AG09319 (cell line): ENCODE measurements around the gene CDAN1.
"Not testable (repeated sequence)": the region's sequence is repeated elsewhere in the genome, so short reads cannot be mapped to it uniquely, and the experiment has no call there.

ENCODE experiments used
- DNase-seq: peaks from one replicate; pipeline ENCODE4 v3.0.0-alpha.2; 2010; ENCODE audit warnings: low read depth; ENCODE audit errors: extremely low read depth
- TF ChIP-seq, protein P1 (sequence below): IDR thresholded peaks from 2 replicates; pipeline ENCODE4 v1.5.1; 2011; ENCODE audit warnings: low read depth, mild to moderate bottlenecking, inconsistent platforms, low read length, moderate library complexity

CDAN1 gene

GRCh38 chr15:42687740-42688139 is 49.2 kb downstream of the CDAN1 start:
- no peak for DNase-seq
- TF ChIP-seq, protein P1, sequence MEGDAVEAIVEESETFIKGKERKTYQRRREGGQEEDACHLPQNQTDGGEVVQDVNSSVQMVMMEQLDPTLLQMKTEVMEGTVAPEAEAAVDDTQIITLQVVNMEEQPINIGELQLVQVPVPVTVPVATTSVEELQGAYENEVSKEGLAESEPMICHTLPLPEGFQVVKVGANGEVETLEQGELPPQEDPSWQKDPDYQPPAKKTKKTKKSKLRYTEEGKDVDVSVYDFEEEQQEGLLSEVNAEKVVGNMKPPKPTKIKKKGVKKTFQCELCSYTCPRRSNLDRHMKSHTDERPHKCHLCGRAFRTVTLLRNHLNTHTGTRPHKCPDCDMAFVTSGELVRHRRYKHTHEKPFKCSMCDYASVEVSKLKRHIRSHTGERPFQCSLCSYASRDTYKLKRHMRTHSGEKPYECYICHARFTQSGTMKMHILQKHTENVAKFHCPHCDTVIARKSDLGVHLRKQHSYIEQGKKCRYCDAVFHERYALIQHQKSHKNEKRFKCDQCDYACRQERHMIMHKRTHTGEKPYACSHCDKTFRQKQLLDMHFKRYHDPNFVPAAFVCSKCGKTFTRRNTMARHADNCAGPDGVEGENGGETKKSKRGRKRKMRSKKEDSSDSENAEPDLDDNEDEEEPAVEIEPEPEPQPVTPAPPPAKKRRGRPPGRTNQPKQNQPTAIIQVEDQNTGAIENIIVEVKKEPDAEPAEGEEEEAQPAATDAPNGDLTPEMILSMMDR, result no peak

GRCh38 chr15:42686281-42686680 is 50.6 kb downstream of the CDAN1 start:
- TF ChIP-seq, protein P1, result no peak
- DNase-seq, result no peak

- no peak for DNase-seq
- TF ChIP-seq, protein P1, result no peak
Observed at GRCh38 chr15:42681119-42681518, 55.8 kb downstream of the CDAN1 start.

DNA sequence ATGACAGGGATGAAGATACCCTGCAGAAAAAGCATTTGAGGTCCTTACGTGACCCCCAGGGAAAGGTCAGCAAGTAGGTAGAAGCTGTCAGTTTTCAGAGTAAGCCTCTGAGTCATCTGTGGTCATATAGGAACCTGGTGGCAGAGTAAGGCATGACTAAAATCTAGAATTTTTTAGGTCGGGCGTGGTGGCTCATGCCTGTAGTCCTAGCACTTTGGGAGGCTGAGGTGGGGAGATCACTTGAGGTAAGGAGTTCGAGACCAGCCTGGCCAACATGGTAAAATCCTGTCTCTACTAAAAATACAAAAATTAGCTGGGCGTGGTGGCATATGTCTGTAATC is 56.8 kb downstream of the CDAN1 start:
- DNase-seq, result not testable (repeated sequence)

- no peak for DNase-seq
- TF ChIP-seq, protein P1, result no peak
Observed at GRCh38 chr15:42679285-42680141, 57.4 kb downstream of the CDAN1 start.

- no peak for DNase-seq
- TF ChIP-seq, protein P1, result no peak
Observed at GRCh38 chr15:42675021-42675420, 61.9 kb downstream of the CDAN1 start.

- DNase-seq, result no peak
Observed at GRCh38 chr15:42674472-42674871, 62.5 kb downstream of the CDAN1 start.

More at GRCh38 chr15:42674472-42674871, 62.5 kb downstream of the CDAN1 start:
- TF ChIP-seq, protein P1, result no peak
